Measurements from ENCODE around the gene KRT7. TPM values are rescaled to one million over a fixed set of nuclear protein-coding genes. Genes with fewer than 3 reads are reported as not detected.

KRT7 gene
- total and polyA plus RNA-seq, 3 experiments from 2014 or later = 3.2 to 5.6 TPM; not detected in 1

DNA sequence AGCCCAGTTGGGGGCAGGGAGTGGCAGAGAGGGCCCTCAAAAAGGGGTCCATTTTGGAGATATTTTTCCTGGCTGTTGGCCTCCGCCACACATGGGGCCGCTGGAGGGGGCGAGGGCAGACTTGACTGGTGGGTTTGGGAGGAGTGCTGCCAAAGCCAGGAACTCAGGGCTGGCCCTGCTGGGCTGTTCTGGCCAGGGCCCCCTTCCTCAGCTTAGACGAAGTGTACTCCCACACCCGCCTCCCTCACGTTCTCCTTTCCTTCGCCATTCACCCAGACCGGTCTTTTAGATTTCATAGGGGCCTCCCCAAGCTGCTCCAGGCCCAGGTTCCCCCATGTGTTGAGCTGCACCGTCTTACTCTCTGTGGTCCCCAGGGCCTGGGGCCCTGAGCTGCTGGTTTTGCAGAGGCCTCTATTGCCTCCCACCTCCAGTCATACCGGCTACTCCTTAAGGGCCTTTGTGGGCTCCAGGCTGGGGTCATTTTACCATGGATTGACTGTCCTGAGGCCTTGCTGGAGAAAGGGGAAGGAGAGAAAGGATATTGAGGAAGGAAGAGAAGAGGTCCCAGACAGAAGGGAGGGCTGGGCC is 1.3 kb downstream of the KRT7 start:
- Histone ChIP-seq H3K4me1 (ENCODE audit: insufficient read depth, low read length) (no peaks in the 10 kb centered on the region), H3K27ac (ENCODE audit: low read depth, low read length) (no peak overlapping the region), H3K27me3 (ENCODE audit: insufficient read depth, low read length, poor library complexity, severe bottlenecking) (no peaks in the 10 kb centered on the region), H3K4me3 (ENCODE audit: low read length) (no peak overlapping the region), H3K36me3 (ENCODE audit: insufficient read depth, low read length) (no peaks in the 10 kb centered on the region), H3K9me3 (ENCODE audit: low read length) (no peaks in the 10 kb centered on the region)
- no peak for DNase-seq
- peaks cover 41 to 57% of the 10 kb centered on the region in 2 donors for H3K27me3 Mint-ChIP-seq
- ChIA-PET POLR2A (no interaction called here), CTCF (no interaction called here)
- H3K36me3 Mint-ChIP-seq = no peaks in the 10 kb centered on the region
- H3K4me3 Mint-ChIP-seq = no peak overlapping the region
- H3K27ac Mint-ChIP-seq = no peak overlapping the region
- H3K9me3 Mint-ChIP-seq = peaks cover 0 to 2% (median 0%) of the 10 kb centered on the region in 5 donors
- H3K4me1 Mint-ChIP-seq = peaks cover 0 to 2% (median 0%) of the 10 kb centered on the region in 3 donors

DNA sequence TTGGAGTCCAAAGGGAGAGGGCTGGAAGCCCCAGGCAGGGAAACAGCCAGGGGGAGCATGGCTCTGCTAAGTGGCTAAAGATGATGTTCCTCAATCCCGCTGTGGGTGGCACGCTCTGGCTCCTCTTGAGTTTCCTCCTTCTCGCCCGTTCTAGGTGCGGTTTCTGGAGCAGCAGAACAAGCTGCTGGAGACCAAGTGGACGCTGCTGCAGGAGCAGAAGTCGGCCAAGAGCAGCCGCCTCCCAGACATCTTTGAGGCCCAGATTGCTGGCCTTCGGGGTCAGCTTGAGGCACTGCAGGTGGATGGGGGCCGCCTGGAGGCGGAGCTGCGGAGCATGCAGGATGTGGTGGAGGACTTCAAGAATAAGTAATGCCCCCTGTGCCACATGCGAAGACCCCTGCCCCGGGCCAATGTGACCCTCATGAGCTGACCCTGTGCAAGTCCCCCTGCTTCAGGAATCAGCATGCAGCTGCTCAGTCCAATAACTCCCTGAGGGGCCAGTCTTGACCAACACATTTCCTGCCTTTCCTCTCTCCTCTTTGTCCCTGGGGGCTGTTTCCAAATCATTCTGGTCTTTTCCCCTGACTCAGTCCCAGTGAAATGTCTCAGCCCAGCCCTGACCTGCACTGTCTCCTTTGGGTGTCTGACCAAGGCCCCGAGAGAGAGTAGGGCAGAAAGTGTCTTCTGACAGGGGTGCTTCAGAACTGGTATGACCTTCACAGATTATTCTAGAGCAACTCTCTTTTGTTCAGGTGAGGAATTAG is 2.1 kb downstream of the KRT7 start:
- no peak overlapping the region for H3K27ac ChIP-seq (ENCODE audit: low read depth, low read length)
- no peak overlapping the region for H3K4me3 Mint-ChIP-seq
- H3K27me3 ChIP-seq (ENCODE audit: insufficient read depth, low read length, poor library complexity, severe bottlenecking) = no peaks in the 10 kb centered on the region
- peaks cover 0 to 2% (median 0%) of the 10 kb centered on the region in 3 donors for H3K4me1 Mint-ChIP-seq
- no peaks in the 10 kb centered on the region for H3K36me3 Mint-ChIP-seq
- H3K9me3 Mint-ChIP-seq = peaks cover 0 to 2% (median 0%) of the 10 kb centered on the region in 5 donors
- no peaks in the 10 kb centered on the region for H3K4me1 ChIP-seq (ENCODE audit: insufficient read depth, low read length)
- ChIA-PET CTCF (no interaction called here), POLR2A (no interaction called here)
- no peaks in the 10 kb centered on the region for H3K9me3 ChIP-seq (ENCODE audit: low read length)
- no peaks in the 10 kb centered on the region for H3K36me3 ChIP-seq (ENCODE audit: insufficient read depth, low read length)
- H3K27me3 Mint-ChIP-seq = peaks cover 32 to 51% of the 10 kb centered on the region in 2 donors
- DNase-seq = no peak
- H3K4me3 ChIP-seq (ENCODE audit: low read length) = no peak overlapping the region
- no peak overlapping the region for H3K27ac Mint-ChIP-seq

DNA sequence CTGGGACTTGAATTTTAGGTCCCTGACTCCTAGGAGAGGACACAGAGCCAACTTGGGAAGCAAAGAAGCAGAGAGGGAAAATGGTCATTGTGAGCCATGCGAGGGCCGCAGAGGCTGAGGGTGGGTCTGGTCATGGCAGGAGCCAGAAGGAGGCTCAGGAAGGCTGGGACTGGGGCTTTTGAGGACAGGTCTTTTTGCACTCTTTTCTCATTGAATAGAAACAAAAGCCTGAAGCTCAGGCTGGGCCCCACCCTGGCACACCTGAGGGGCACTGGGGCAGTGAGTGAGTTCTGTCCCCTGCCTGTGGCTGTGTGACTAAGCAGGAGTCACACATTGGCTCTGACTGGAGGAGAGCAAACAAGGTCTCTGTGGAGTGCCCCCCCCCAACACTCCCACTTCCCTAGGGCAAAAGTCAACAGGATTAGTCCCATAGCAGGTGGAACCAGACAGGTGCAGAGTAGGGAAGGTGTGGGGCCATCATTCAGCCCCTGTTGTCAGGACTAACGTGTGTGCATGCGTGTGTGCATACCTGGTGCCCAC is 2.8 kb downstream of the KRT7 start:
- Histone ChIP-seq H3K9me3 (ENCODE audit: low read length) (no peaks in the 10 kb centered on the region), H3K27me3 (ENCODE audit: insufficient read depth, low read length, poor library complexity, severe bottlenecking) (no peaks in the 10 kb centered on the region), H3K36me3 (ENCODE audit: insufficient read depth, low read length) (no peaks in the 10 kb centered on the region), H3K4me1 (ENCODE audit: insufficient read depth, low read length) (no peaks in the 10 kb centered on the region), H3K4me3 (ENCODE audit: low read length) (no peak overlapping the region), H3K27ac (ENCODE audit: low read depth, low read length) (no peak overlapping the region)
- H3K27me3 Mint-ChIP-seq = peaks cover 31 to 45% of the 10 kb centered on the region in 2 donors
- peaks cover 0 to 2% (median 0%) of the 10 kb centered on the region in 3 donors for H3K4me1 Mint-ChIP-seq
- POLR2A ChIA-PET = no interaction called here
- no peak for DNase-seq
- no peak overlapping the region for H3K4me3 Mint-ChIP-seq
- no peak overlapping the region for H3K27ac Mint-ChIP-seq
- H3K9me3 Mint-ChIP-seq = peaks cover 0 to 2% (median 0%) of the 10 kb centered on the region in 5 donors
- CTCF ChIA-PET = no interaction called here
- no peaks in the 10 kb centered on the region for H3K36me3 Mint-ChIP-seq

DNA sequence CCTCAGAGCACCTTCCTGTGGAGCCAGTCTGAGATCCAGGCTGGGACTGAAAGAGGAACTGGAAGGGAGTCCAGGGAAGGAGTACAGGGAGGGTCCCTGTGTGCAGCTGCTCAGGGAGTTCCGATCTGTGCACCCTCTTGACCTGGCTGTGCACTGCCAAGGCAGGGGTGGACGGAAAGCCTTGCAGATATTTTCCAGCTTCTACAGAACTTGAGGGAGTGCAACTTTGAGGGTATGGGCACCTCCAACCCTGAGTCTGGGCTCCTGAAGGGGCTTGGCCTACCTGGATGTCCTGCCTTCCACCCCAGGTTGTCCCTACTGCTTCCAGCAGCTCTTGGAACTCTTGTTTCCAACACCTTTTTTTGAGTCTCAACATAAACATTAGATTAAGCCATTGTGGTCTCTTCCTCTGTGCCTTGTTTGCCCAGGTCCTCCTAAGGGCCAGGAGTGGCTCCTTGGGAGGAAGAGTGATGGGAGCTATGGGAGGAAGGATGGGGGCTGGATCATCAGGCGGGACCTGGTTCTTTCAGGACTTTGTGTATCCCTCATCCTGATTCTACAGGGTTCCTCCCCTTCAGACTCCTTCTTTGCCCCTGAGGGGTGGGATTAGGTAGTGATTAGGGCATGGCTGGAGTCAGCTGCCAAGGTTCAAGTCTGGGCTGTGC is 3.5 kb downstream of the KRT7 start:
- H3K4me3 Mint-ChIP-seq = no peak overlapping the region
- no peaks in the 10 kb centered on the region for H3K9me3 ChIP-seq (ENCODE audit: low read length)
- H3K4me1 Mint-ChIP-seq = peaks cover 0 to 2% (median 0%) of the 10 kb centered on the region in 3 donors
- no peaks in the 10 kb centered on the region for H3K36me3 ChIP-seq (ENCODE audit: insufficient read depth, low read length)
- CTCF ChIA-PET = interaction anchor here (0.8 kb wide), 1 partner anchor 43 kb away, joined by 3 read pairs; no protein-coding TSS in a partner anchor
- POLR2A ChIA-PET = no interaction called here
- no peaks in the 10 kb centered on the region for H3K4me1 ChIP-seq (ENCODE audit: insufficient read depth, low read length)
- no peak overlapping the region for H3K27ac Mint-ChIP-seq
- DNase-seq = no peak
- H3K27ac ChIP-seq (ENCODE audit: low read depth, low read length) = no peak overlapping the region
- no peak overlapping the region for H3K4me3 ChIP-seq (ENCODE audit: low read length)
- peaks cover 0 to 2% (median 0%) of the 10 kb centered on the region in 5 donors for H3K9me3 Mint-ChIP-seq
- no peaks in the 10 kb centered on the region for H3K27me3 ChIP-seq (ENCODE audit: insufficient read depth, low read length, poor library complexity, severe bottlenecking)
- peaks cover 27 to 38% of the 10 kb centered on the region in 2 donors for H3K27me3 Mint-ChIP-seq
- no peaks in the 10 kb centered on the region for H3K36me3 Mint-ChIP-seq

DNA sequence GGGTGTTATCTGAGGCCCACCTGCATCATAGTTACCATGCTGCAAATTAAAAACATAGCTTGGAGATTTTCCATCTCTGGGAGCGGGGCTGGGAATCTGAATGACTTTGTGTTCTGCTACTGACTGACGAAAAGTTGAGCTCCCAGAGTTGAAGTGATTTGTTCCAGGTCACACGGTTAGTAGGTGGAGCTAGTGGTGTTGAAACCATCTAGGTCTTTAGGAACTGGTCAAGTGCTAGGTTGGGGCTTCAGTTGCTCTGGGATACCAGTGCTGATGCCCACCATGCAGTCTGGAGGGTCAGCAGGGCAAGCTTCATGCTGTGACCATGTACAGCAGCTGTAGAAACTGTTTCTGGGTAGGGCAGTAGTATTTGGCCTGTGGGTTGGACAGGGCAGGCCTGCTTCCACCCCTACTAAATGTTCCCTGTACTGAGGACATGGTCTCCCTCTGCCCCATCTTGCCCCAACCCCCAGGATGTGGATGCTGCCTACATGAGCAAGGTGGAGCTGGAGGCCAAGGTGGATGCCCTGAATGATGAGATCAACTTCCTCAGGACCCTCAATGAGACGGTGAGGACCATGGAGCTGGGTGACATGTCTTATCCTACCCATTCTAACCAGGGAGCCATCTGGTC is 5.3 kb downstream of the KRT7 start:
- Histone ChIP-seq H3K27ac (ENCODE audit: low read depth, low read length) (no peak overlapping the region), H3K4me3 (ENCODE audit: low read length) (no peak overlapping the region), H3K27me3 (ENCODE audit: insufficient read depth, low read length, poor library complexity, severe bottlenecking) (no peaks in the 10 kb centered on the region), H3K4me1 (ENCODE audit: insufficient read depth, low read length) (peaks cover 3% of the 10 kb centered on the region), H3K36me3 (ENCODE audit: insufficient read depth, low read length) (no peaks in the 10 kb centered on the region), H3K9me3 (ENCODE audit: low read length) (no peaks in the 10 kb centered on the region)
- ChIA-PET POLR2A (no interaction called here), CTCF (interaction anchor here (0.8 to 1.4 kb wide), 2 partner anchors 14 to 73 kb away, joined by 3 read pairs; no protein-coding TSS in a partner anchor)
- Mint-ChIP-seq H3K4me3 (no peak overlapping the region), H3K27ac (no peak overlapping the region), H3K36me3 (no peaks in the 10 kb centered on the region), H3K4me1 (peaks cover 0 to 2% (median under 1%) of the 10 kb centered on the region in 3 donors), H3K27me3 (peaks cover 16 to 25% of the 10 kb centered on the region in 2 donors), H3K9me3 (no peaks in the 10 kb centered on the region)
- no peak for DNase-seq

DNA sequence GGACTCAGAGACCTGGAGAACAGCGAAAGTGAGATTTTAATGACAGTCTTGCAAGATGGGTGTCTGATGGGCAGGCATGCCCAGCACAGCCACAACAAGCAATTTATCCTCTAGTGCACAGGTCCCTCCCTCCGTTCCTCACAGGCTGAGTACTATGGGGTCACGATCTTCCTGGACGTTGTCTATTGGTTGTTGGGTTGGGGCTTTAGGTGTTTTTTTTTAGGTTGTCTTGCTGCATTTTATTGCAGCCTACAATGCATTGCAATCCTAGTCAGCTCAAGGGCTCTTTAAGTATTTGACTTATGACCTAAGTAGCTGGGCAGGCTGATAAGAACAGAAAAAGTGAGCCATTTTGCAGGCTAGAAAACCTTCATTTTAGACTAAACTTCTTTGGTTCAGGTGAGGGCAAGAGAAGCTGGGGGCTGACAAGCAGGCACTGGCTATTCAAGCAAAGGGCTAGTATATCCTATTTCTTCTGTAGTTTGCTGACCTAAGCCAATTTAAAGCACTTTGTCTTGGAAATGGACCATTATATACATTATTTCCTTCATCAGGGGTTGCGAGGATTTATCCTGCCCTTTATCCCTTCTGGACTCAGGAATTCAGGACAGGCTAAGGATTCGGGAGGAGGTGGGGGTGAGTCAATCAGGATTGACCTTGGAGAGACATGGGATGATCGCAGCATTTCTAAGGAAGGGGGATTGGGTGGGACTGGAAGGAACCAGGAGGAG is 6.0 kb downstream of the KRT7 start:
- CTCF ChIA-PET = no interaction called here
- H3K27ac Mint-ChIP-seq = no peak overlapping the region
- peaks cover 13 to 26% of the 10 kb centered on the region in 2 donors for H3K27me3 Mint-ChIP-seq
- Histone ChIP-seq H3K27ac (ENCODE audit: low read depth, low read length) (no peak overlapping the region), H3K27me3 (ENCODE audit: insufficient read depth, low read length, poor library complexity, severe bottlenecking) (no peaks in the 10 kb centered on the region), H3K9me3 (ENCODE audit: low read length) (no peaks in the 10 kb centered on the region), H3K36me3 (ENCODE audit: insufficient read depth, low read length) (no peaks in the 10 kb centered on the region), H3K4me3 (ENCODE audit: low read length) (no peak overlapping the region), H3K4me1 (ENCODE audit: insufficient read depth, low read length) (peaks cover 11% of the 10 kb centered on the region)
- no peak for DNase-seq
- POLR2A ChIA-PET = no interaction called here
- H3K36me3 Mint-ChIP-seq = no peaks in the 10 kb centered on the region
- H3K9me3 Mint-ChIP-seq = no peaks in the 10 kb centered on the region
- peaks cover 6 to 10% (median 8%) of the 10 kb centered on the region in 3 donors for H3K4me1 Mint-ChIP-seq
- no peak overlapping the region for H3K4me3 Mint-ChIP-seq

DNA sequence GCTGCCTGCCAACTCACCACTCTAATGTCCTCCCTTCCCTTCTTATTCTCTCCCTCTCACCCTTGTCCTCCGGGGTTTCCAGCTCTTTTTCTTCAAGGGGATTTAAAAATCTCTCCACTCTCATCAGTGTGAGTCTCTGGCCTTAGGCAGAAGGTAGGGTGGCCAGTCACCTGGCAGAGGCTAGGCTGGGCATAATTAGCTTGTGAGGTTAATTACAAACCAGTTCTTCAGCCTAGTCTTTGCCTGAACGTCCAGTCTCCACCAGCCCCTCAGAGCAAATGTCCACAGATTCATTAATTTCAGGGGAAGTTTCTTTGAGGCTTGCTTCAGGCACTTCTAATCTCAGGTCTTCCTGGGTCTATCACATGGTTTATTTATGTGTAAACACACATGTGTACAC is 6.7 kb downstream of the KRT7 start:
- peaks cover 11 to 15% (median 12%) of the 10 kb centered on the region in 3 donors for H3K4me1 Mint-ChIP-seq
- no peaks in the 10 kb centered on the region for H3K9me3 Mint-ChIP-seq
- Histone ChIP-seq H3K27ac (ENCODE audit: low read depth, low read length) (no peak overlapping the region), H3K27me3 (ENCODE audit: insufficient read depth, low read length, poor library complexity, severe bottlenecking) (no peaks in the 10 kb centered on the region), H3K4me1 (ENCODE audit: insufficient read depth, low read length) (peaks cover 14% of the 10 kb centered on the region), H3K9me3 (ENCODE audit: low read length) (no peaks in the 10 kb centered on the region), H3K4me3 (ENCODE audit: low read length) (no peak overlapping the region), H3K36me3 (ENCODE audit: insufficient read depth, low read length) (no peaks in the 10 kb centered on the region)
- POLR2A ChIA-PET = no interaction called here
- peaks cover 8 to 19% of the 10 kb centered on the region in 2 donors for H3K27me3 Mint-ChIP-seq
- H3K36me3 Mint-ChIP-seq = no peaks in the 10 kb centered on the region
- CTCF ChIA-PET = no interaction called here
- no peak for DNase-seq
- no peak overlapping the region for H3K27ac Mint-ChIP-seq
- no peak overlapping the region for H3K4me3 Mint-ChIP-seq
